NCI-H510A (cell line): Measurements from ENCODE around the gene LRP11.
"Not testable (repeated sequence)": the region's sequence is repeated elsewhere in the genome, so short reads cannot be mapped to it uniquely, and the experiment has no call there.

Experiments used
- DNase-seq: peaks from one replicate; lab custom pipeline; 2025; lab: John Stamatoyannopoulos, UW

Gene LRP11

DNA sequence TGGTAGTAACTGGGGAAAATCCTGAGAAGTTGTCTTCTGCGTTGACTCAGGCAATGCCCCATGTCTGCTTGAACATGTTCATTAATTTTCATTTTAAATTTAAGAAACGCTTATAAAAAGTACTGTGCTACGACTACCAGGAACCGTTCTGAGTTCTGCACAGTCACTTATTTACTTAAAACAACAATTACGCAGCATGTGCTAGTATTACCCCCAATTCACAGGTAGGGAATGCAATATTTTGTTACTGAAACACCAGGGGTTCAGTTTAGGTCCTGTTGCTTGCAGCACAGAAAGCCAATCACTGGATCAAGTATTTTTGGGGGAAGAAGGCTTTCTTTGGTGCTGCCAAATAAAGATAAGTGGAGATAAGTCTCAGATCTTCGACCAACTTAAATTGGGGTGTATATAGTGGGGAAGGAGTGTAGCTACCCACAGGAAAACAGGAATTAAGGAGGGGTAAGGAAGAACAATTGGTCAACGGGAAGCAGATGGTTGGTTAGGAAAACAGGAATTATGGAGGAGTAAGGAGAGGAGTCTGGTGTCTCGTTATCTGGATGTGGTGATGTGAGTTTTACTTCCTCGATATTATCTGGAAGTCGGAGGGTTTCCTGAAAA, 5.2 kb upstream of the LRP11 start:
- DNase-seq, result no peak

DNA sequence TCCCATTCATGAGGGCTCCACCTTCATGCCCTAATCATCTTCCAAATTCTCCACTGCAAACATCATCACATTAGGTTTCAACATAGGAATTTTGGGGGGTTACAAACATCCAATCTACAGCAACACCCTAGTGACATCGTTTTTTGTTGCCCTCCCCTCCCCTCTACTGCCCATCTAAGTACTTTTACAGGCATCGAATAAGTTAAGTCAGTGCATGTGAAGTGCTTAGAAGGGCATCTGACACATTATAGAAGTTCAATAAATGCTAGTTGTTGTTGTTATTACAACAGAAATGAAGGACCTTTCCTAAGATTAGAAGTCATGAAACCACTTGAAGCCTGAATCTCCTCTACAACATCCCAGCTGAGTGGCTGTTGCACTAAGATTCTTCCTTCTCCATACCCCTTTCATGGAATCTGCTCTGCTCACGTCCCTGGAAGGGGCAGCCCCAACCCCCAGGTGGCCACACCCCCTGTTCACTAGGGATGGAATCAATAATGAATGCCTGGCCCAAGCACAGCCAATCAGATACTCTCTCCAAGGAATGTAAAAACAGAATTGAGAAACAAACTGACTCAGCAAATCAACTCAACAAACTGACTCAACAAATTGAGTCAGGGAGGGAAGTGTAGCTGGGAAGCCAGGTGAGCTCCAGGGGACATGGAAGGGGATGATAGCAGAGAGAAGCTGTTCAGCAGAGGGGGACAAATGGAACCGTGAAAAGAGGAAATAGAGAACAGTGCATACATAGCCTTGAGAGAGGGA, 3.9 kb upstream of the LRP11 start:
- no peak for DNase-seq

DNA sequence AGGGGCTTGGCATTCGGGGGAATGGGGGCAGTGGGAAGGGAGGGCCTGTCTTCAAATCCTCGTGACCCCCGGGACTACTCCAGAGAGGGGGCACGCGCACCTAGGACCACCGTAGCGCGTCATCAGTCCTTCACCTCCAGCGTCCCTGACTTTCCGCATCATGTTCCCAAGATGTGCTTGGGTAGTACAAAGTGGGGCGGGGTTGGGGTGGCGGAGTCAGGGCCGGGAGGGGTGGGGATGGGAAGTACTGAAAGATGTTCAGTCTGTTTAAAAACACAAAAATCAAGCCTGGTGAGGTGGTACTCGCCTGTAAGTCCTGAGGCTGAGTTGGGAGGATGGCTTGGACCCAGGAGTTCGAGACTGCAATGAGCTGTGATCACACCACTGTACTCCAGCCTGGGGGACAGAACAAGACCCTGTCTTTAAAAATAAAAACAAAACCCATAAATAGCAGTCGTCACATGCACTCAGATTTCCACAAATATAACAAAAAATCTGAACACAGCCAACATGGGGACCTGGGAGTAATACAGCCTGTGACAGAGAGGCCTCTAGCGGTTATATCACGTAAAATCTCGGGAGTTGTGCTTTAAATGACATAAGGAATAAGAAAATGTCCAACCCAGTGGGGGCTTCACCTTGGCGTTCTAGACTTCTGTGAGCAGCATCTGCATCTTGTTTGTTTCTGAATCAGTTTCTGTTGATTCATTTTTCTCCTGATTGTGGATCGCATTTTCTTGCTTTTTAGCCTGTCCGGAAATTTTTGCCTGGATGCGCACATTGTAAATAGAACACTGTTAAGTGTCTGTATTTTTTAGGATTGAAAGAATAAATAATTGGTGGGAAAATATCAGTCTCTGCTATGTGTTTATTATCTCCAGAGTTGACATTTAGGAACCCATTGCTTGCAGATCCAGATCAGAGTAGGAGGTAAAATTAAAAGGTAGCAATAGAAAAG, 698 bp upstream of the LRP11 start:
- no peak for DNase-seq

DNA sequence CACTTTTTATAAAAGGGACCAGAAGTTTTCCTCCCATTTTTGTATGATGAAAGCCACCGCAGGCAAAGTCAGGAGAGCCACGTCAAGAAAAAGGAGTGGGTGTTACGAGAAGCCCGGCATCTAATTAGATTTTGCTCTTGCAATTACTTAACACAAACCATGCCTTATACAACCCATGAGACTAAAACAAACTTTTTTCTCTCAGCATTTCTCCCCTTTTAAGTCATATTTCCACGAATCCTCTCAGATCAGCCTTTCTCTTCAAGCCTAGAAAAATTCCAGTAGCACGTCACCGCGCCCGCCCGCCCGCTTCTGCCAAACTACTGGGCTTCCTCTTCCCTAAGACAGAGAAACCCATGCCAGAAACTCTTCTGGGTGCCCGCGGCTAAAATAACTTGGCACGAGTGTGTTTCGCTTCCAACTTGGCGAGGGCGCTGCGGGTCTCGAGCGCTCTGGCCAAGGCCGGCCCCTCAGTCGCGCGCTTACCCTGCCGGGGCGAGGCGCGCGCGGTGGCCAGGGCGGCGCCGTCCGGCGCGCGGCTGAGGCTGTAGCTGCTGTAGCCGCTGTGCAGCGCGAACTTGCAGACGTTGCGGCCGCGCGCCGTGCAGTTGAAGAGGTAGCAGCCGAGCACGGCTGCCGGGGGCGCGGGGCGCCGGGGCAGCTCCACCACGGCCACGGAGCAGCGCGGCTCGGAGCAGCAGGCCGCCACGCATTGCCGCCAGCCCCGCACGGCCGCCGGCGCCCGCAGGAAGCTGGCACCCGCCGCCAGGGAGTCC, 1.0 kb downstream of the LRP11 start:
- no peak for DNase-seq

DNA sequence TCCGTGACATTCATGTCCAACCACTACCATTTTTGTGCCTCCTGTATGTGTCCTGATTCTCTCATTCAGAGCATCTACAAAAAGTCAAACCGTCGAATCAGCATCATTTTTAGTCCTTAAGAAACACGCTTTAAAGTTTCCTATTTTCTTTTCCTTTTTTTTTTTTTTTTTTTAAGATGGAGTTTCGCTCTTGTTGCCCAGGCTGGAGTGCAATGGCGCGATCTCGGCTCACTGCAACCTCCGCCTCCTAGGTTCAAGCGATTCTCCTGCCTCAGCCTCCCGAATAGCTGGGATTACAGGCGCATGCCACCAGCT, 1.8 kb downstream of the LRP11 start:
- not testable (repeated sequence) for DNase-seq

DNA sequence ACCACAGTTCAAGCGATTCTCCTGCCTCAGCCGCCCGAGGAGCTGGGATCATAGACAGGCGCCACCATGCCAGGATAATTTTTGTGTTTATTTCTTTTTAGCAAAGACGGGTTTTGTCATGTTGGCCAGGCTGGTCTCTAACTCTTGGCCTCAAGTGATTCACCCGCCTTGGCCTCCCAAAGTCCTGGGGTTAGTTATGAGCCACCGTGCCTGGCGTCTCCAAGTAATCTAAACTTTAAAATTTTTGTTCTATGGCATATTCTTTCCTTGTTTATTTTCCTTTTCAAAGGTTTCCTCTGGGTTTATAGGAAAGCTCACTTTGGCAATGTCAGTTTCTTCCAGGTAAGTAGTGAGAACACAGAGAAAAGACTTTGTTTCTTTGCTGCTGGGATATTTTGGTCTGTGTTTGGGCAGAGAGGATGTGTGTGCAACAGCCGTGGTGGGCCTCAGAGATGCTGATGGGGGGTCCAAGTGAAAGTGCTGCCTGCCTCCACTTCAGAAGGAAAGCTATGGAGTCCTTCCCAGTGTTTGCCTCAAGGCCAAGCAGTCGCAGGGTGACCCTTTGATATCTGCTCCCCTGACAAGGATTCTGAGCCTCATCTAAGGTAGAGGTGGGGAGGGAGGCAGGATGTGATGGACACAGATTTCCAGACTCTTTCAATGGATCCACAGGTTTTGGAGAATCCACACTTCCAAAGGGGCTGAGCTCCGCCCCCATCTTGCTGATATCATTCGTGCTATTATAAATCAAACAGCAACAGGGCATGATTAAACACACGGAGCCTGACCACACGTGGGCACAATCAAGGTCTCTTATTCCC, 2.3 kb downstream of the LRP11 start:
- no peak for DNase-seq

DNA sequence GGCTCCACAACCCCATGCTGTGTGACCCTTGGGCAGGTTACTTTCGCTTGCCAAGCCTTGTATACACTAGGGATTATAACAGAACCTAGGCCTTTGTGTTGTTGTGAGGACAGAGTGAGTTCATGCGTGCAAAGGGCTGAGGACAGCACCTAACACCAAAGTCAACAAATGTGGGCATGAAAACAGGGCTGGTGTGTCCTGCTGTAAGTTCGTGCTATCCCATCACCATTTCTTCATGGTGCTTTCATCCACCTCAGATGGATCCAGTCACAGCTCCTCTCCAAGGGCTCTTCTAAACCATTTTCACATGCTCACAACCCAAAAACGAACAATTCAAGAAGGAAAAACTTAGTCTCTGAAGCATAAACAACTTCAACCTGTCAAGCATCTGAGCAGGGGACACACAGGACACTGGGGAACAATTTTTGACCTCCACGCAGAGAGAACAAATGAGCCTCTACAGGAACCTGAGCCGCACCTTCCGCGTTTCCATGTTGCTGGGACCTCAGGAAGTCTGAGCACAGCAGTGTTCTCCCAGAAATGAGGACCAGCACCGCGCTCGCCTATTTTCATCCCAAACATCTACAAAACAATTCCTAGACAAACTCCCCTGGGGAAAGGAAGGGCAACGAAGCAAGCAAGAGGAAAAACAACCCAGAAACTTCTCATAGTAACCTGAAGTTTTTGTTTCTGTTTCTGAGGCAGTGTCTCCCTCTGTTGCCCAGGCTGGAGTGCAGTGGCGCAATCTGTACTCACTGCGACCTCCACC, 3.1 kb downstream of the LRP11 start:
- no peak for DNase-seq

DNA sequence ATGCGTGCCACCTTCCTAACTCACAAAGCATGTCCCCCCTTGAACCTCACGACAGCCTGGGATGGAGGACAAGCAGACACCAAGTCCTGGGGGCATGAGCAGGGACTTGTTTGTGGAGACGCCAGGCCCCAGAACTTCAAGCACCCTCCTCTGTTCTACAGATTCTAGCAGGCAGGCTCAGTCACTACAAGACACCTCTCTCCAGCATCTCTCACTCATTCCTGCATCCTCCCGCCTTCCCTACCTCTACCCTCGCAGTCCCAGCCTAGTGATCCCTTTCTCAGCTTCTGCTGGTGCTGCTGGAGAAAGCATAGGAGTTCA, 3.7 kb downstream of the LRP11 start:
- no peak for DNase-seq

DNA sequence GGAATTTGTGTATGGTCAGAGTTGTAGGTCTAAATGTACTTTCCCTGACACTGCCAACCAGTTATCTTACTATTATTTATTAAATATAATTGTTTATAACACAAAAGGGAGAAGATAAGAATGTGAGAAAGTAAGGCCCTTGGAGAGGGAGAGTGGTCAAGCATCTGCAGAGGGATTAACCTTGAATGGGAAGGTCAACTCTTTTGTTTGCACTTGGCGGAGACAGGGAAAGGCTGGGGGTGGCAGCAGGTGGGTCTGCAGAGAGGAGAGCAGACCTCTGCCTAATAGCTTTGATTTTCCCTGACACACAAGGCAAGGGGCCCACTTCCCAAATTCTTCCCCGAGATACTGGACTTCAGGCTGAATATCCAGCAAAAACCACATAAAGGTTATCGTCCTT, 4.2 kb downstream of the LRP11 start:
- DNase-seq, result no peak

DNA sequence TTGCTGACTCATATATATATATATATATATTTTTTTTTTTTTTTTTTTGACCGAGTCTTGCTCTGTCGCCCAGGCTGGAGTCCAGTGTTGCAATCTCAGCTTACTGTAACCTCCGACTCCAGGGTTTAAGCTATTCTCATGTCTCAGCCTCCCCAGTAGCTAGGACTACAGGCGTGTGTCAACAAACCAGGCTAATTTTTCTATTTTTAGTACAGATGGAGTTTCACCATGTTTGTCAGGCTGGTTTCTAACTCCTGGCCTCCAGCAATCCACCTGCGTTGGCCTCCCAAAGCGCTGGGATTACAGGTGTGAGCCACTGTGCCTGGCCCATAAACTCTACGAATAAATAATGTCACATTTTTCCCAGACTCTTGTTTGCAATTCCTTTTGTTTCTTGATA, 4.8 kb downstream of the LRP11 start:
- DNase-seq, result no peak

DNA sequence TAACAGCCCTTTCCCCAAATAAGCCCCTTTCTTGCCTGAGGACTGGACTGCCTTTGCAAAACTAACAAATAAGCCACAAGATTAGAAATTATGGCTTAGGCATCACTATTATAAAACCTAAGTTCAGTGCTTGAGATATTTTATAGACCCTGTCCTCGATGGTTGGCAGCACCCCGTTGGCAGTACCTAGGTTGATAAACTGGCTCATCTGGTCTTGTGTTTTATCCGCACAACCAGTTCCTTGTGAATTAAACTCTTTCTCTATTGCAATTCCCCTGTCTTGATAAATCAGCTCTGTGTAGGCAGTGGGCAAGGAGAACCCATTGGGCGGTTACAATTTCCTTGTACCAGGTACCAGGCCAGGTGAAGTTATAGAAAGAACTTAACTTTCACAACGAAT, 6.6 kb downstream of the LRP11 start:
- no peak for DNase-seq

DNA sequence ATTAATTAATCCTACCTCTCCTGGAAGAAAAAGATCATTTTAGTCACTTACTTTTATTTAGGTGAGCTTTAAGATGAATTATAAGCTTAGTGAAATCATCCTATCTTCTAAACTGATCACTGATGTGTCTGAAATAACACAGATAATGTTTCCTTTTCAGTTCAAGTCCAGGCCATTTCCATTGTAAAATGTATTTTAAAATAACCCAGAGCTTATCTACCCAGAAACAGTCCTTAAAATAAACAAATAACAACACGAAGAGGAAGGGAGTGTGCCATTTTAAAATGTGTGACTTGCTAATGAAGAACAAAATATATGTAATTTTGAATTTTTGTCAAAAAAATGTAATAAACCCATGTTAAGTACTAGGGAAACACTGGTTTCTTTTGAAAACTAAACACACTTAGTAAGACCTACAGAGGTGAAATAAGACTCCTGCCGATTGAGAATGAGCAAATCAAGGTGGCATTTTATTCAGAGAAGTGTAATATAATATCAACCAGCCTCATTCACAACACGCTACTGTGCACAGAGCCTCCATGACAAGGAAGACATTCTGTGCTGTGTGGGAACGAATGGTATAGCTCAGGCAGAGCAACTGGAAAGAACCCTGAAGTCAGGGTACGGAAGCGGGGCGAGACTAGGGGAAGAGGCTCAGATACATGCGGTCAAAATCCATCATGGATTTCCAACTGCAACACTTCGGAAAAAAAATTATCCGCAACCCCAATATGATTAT, 7.7 kb downstream of the LRP11 start:
- no peak for DNase-seq

DNA sequence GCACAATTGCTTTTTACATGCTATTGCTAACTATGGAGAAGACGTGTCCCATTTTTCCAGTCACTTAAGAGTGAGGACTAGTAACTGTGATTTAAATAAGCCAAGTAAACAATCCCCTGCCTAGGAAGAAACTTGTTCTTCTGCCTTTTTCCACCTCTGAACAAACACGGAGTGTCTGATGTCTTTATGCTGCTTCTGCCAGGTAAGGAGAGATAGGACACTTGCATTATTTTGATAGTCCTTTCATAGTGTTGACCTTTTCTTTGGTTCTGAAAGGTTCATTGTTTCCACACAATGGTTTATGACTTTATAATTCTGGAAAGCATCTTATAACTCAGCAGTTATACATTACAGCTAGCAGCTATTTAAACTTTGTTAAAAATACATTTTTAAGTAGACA, 8.4 kb downstream of the LRP11 start:
- DNase-seq, result no peak

DNA sequence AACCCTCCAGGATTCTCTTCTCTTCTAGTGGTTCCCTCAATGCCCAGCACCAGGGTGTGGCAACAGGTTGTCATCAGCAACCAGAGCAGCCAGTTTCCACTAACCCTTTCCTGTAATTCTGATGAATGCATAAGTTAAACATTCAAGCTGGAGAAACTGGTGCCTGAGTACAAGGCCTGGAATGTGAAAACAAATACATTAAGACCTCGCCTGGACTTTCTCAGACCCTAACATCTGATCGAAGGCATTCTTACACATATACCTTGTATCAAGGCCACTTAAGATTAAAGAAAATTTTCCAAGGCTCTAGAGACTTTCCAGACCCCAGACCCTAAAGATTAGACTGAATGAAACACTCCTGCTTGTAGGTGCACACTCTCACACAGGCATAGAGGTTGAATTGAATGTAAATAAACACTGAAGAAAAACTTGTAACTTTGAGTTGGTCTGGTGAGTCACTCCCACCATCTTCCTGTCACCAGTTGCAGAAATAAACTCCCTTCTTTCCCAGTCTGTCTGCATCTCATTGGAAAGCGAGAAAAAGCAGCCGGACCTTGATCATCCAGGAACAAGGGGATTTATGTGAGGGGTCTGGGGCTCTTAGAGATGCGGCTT, 9.0 kb downstream of the LRP11 start:
- DNase-seq, result no peak

DNA sequence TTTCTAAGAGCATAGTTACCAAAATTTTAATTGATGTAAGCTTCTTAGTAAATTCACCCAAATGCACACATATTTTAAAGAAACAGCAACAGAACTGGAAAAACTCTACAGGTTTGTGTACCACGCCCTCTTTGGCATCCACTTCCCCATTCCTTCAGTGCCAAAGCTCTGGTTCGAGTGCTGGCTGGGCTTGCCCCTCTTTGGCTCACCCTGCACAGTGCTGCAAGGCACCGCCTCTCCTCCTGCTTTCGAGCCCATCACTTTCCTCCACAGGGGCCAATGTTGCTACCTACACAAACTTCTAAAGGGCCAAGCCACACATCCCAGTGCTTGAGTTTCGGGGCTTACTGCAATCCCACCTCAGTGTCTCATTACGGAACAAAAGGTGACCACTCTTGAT, 9.6 kb downstream of the LRP11 start:
- DNase-seq, result no peak

DNA sequence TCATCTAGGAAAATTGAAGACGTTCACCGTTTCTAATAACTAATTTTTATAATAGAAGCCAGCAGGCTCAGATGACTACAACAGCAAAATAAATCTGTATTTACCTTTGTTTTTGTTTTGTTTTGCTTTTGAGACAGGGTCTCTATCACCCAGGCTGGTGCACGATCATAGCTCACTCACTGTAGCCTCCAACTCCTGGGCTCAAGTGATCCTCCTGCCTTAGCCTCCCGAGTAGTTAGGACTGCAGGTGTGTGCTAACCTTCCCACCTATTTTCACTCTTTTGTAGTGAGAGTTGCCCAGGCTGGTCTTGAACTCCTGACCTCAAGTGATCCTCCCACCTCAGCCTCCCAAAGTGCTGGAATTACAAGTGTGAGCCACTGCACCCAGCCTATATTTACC, 10.1 kb downstream of the LRP11 start:
- not testable (repeated sequence) for DNase-seq

DNA sequence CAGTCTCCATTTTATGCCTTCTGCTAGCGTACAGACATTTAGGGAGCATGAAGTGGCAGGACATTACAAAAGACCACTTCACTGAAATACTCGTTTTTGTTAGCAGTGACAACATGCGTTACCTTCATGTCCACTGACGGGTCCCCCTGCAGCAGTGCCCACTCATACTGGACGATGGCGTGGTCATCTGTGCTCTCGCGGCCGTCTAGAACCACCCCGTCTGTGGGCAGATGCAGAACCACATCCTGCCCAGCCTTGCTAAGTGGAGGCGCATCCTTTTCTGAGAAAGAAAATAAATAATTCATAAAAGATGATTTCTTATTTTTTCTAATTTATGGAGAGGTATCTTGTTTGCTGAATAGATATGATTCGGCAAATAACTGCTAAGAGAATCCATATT, 11.3 kb downstream of the LRP11 start:
- no peak for DNase-seq

DNA sequence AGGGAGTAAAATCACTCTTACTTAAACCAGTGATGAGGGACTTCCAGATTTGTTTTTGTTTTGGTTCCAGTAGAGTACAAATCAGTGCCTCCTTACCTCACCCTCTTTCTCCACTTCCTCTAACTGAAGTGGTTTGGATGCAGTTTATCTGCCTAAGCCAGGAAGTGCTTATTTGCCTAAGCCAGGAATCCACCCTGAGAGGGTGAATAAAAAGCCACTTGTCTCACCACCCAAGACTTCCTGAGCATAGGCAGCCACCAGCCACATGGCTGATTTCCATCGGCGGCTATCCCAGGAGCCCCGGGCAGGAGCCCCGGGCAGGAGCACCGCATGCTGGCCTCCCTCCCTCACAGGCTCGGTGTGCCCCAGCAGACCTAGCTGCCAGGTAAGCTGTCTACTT, 12.0 kb downstream of the LRP11 start:
- DNase-seq, result peak; percentile 46

DNA sequence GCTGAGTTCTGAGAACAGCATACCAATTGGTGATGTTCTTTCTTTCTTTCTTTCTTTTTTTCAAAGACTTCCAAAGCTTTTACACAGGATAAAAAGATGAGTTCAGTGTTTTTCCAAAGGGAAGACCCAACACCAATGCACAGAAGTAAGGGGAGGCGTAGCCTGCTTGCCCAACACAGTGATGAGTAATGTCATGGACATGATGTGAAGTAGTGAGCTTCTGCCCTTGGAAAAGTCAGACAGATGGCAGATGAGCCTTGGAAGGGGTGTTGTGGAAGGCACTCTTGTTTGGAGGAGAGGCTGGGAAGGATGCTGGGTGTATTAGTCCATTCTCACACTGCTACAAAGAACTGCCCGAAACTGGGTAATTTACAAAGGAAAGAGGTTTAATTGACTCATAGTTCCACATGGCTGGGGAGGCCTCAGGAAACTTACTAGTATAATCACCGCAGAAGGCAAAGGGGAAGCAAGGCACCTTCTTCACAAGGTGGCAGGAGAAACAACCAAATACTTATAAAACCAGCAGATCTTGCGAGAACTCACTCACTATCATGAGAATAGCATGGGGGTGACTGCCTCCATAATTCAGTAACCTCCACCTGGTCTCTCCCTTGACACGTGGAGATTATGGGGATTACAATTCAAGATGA, 12.6 kb downstream of the LRP11 start:
- DNase-seq, result no peak
